ENCODE results near the gene PRR14L.

GRCh38 chr22:31719850-31720471 lies 30.0 kb downstream of the PRR14L start:
- TF ChIP-seq POLR2AphosphoS5 (IDR thresholded peaks at IDR 0.05; ENCODE audit: low read depth, low read length) (no peak), CTCF (IDR thresholded peaks at IDR 0.05) (no peak), REST (IDR thresholded peaks at IDR 0.05; ENCODE audit: low read depth, low read length) (no peak), RFX5 (IDR thresholded peaks at IDR 0.05; ENCODE audit: low read length) (no peak), RXRA (IDR thresholded peaks at IDR 0.05; ENCODE audit: borderline replicate concordance, low read depth) (no peak), SMC3 (IDR thresholded peaks at IDR 0.05; ENCODE audit: low read depth, low read length) (no peak), MXI1 (IDR thresholded peaks at IDR 0.05; ENCODE audit: low read depth, low read length) (no peak), RAD21 (IDR thresholded peaks at IDR 0.05; ENCODE audit: low read length) (no peak), USF2 (IDR thresholded peaks at IDR 0.05; ENCODE audit: borderline replicate concordance, low read depth, low read length) (no peak), JUND (IDR thresholded peaks at IDR 0.05) (no peak), EP300 (IDR thresholded peaks at IDR 0.05; ENCODE audit: borderline replicate concordance in 1 of 2, low read depth in 1 of 2, low read length in 1 of 2) (no peak), TAF1 (IDR thresholded peaks at IDR 0.05; ENCODE audit: borderline replicate concordance, low read depth, low read length) (no peak), EZH2phosphoT487 (IDR thresholded peaks at IDR 0.05; ENCODE audit: borderline replicate concordance, low read depth) (no peak)
